ENCODE results near the gene PPP1R15A. TPM values are rescaled to one million over a fixed set of nuclear protein-coding genes. Genes with fewer than 3 reads are reported as not detected.

PPP1R15A gene
- total RNA-seq, 1 experiment from 2014 or later = 17.0 TPM

GRCh38 chr19:48822514-48822913 is 49.7 kb upstream of the PPP1R15A start:
- DNase-seq (ENCODE audit: low spot score) (no peak), ATAC-seq (no peak)
- no peaks in the 10 kb centered on the region for H3K4me1 Mint-ChIP-seq
- H3K36me3 Mint-ChIP-seq = no peaks in the 10 kb centered on the region
- TF ChIP-seq IRF2 (CRISPR knock-in tag; IDR thresholded peaks at IDR 0.05; ENCODE audit: borderline replicate concordance, low read depth) (no peak), CREM (CRISPR knock-in tag; IDR thresholded peaks at IDR 0.05) (no peak), E2F1 (CRISPR knock-in tag; IDR thresholded peaks at IDR 0.05) (no peak), ZNF232 (CRISPR knock-in tag; IDR thresholded peaks at IDR 0.05) (no peak), ATF3 (CRISPR knock-in tag; conservative IDR thresholded peaks at IDR 0.05) (0 out of 2 replicates have a peak, but pooled peaks have one; percentile 18)
- 0 out of 2 replicates have a peak, but pooled peaks cover 3% of the 10 kb centered on the region for H3K9me3 Mint-ChIP-seq
- POLR2A ChIA-PET = no interaction called here
- no peak overlapping the region for H3K27ac Mint-ChIP-seq
- CTCF ChIA-PET = no interaction called here
- H3K4me3 Mint-ChIP-seq = no peak overlapping the region
- peaks cover 13% of the 10 kb centered on the region for H3K27me3 Mint-ChIP-seq (ENCODE audit: low read depth)

DNA sequence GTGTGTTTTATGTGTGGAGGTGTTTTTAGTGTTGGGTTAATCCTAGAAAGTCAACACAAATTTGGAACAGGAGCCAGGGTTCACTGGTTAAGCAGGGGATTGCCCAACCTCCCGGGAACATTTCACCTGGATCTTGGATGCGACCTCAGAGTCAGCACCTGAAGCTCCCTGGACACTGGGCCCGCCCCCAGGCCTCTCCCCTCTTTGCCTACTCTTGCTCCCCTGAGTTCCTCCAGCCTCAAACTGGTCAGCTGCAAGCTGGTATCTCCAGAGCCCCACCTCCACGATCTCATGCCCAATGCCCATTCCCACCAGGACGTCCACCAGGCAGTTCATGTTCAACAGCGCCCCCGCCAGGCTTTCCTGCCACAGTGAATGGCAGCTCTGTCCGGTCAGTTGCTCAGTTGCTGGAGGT is 45.6 kb upstream of the PPP1R15A start:
- Mint-ChIP-seq H3K4me3 (no peak overlapping the region), H3K36me3 (peaks cover 7% of the 10 kb centered on the region; the same call in 1 of the 2 replicates), H3K27ac (no peak overlapping the region), H3K9me3 (0 out of 2 replicates have a peak, but pooled peaks cover 3% of the 10 kb centered on the region), H3K4me1 (no peaks in the 10 kb centered on the region), H3K27me3 (ENCODE audit: low read depth) (no peaks in the 10 kb centered on the region; the same call in 1 of the 2 replicates)
- ATAC-seq (peak; percentile 75), DNase-seq (ENCODE audit: low spot score) (peak; percentile 75)
- ChIA-PET POLR2A (interaction anchor here (0.6 to 1.4 kb wide), 4 partner anchors 14 to 153 kb away, joined by 3 to 4 read pairs (median 3); no protein-coding TSS in a partner anchor), CTCF (interaction anchor here (0.6 to 4.5 kb wide), 34 partner anchors 10 to 389 kb away, joined by 3 to 38 read pairs (median 4); partner anchors contain the start of genes BCAT2, CA11, DHDH and FUT2)
- no peak for TF ChIP-seq STAT6 (CRISPR knock-in tag; conservative IDR thresholded peaks at IDR 0.05; ENCODE audit: low read depth)
- TF ChIP-seq CBFB (CRISPR knock-in tag; IDR thresholded peaks at IDR 0.05; ENCODE audit: low read depth) = no peak
- no peak for TF ChIP-seq FOXJ3 (CRISPR knock-in tag; IDR thresholded peaks at IDR 0.05; ENCODE audit: borderline replicate concordance)
- no peak for TF ChIP-seq GRHL2 (CRISPR knock-in tag; IDR thresholded peaks at IDR 0.05; ENCODE audit: insufficient replicate concordance, severe bottlenecking)
- peak; percentile 43 for TF ChIP-seq CTCF (IDR thresholded peaks at IDR 0.05)
- no peak for TF ChIP-seq ZNF121 (CRISPR knock-in tag; IDR thresholded peaks at IDR 0.05)
- TF ChIP-seq, protein P1, sequence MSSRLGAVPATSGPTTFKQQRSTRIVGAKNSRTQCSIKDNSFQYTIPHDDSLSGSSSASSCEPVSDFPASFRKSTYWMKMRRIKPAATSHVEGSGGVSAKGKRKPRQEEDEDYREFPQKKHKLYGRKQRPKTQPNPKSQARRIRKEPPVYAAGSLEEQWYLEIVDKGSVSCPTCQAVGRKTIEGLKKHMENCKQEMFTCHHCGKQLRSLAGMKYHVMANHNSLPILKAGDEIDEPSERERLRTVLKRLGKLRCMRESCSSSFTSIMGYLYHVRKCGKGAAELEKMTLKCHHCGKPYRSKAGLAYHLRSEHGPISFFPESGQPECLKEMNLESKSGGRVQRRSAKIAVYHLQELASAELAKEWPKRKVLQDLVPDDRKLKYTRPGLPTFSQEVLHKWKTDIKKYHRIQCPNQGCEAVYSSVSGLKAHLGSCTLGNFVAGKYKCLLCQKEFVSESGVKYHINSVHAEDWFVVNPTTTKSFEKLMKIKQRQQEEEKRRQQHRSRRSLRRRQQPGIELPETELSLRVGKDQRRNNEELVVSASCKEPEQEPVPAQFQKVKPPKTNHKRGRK (CRISPR knock-in tag; IDR thresholded peaks at IDR 0.05; ENCODE audit: borderline replicate concordance) = no peak

GRCh38 chr19:48830088-48830487 is 42.1 kb upstream of the PPP1R15A start:
- POLR2A ChIA-PET = no interaction called here
- no peak overlapping the region for H3K27ac Mint-ChIP-seq
- DNase-seq (ENCODE audit: low spot score) = no peak
- TF ChIP-seq PRRX2 (CRISPR knock-in tag; IDR thresholded peaks at IDR 0.05) = no peak
- no peak for TF ChIP-seq SP1 (CRISPR knock-in tag; conservative IDR thresholded peaks at IDR 0.05)
- TF ChIP-seq, protein P2, sequence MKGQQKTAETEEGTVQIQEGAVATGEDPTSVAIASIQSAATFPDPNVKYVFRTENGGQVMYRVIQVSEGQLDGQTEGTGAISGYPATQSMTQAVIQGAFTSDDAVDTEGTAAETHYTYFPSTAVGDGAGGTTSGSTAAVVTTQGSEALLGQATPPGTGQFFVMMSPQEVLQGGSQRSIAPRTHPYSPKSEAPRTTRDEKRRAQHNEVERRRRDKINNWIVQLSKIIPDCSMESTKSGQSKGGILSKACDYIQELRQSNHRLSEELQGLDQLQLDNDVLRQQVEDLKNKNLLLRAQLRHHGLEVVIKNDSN (CRISPR knock-in tag; IDR thresholded peaks at IDR 0.05) = no peak
- TF ChIP-seq ZNF219 (CRISPR knock-in tag; IDR thresholded peaks at IDR 0.05; ENCODE audit: borderline replicate concordance) = no peak
- no peak for TF ChIP-seq NR3C1 (CRISPR knock-in tag; conservative IDR thresholded peaks at IDR 0.05; ENCODE audit: low read depth)
- TF ChIP-seq ATF1 (CRISPR knock-in tag; IDR thresholded peaks at IDR 0.05) = no peak
- no peak for TF ChIP-seq E2F1 (CRISPR knock-in tag; IDR thresholded peaks at IDR 0.05)
- TF ChIP-seq ZNF281 (CRISPR knock-in tag; IDR thresholded peaks at IDR 0.05) = no peak
- peaks cover 9% of the 10 kb centered on the region for H3K4me1 Mint-ChIP-seq
- CTCF ChIA-PET = interaction anchor here (0.5 to 1.8 kb wide), 3 partner anchors 15 to 42 kb away, joined by 4 to 8 read pairs (median 5); no protein-coding TSS in a partner anchor
- no peak overlapping the region for H3K4me3 Mint-ChIP-seq
- H3K27me3 Mint-ChIP-seq (ENCODE audit: low read depth) = no peaks in the 10 kb centered on the region; the same call in 1 of the 2 replicates
- no peak for ATAC-seq
- H3K9me3 Mint-ChIP-seq = 0 out of 2 replicates have a peak, but pooled peaks cover 3% of the 10 kb centered on the region
- H3K36me3 Mint-ChIP-seq = peaks cover 19% of the 10 kb centered on the region
